Measurements from ENCODE around the gene ATP11C.

DNA sequence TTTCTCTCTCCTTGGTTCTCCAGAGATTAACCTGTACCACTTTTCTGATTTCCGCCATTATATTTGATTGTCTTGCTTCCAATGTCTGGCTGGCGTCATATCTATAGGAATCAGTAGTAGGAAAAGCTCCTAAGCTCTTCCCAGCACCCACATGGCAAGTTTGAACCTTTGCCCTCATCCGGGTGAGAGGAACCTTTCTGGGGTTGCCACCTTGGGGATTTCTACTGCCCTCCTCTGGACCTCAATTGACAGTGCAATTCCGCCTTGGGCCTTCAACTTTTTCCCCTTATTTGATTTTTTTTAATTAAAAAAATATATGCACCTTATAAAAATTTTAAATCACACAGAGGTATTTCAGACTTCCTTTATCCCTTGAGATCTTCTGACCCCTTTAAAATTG is 34.4 kb upstream of the ATP11C start:
- TF ChIP-seq, protein P1, sequence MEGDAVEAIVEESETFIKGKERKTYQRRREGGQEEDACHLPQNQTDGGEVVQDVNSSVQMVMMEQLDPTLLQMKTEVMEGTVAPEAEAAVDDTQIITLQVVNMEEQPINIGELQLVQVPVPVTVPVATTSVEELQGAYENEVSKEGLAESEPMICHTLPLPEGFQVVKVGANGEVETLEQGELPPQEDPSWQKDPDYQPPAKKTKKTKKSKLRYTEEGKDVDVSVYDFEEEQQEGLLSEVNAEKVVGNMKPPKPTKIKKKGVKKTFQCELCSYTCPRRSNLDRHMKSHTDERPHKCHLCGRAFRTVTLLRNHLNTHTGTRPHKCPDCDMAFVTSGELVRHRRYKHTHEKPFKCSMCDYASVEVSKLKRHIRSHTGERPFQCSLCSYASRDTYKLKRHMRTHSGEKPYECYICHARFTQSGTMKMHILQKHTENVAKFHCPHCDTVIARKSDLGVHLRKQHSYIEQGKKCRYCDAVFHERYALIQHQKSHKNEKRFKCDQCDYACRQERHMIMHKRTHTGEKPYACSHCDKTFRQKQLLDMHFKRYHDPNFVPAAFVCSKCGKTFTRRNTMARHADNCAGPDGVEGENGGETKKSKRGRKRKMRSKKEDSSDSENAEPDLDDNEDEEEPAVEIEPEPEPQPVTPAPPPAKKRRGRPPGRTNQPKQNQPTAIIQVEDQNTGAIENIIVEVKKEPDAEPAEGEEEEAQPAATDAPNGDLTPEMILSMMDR (IDR thresholded peaks at IDR 0.05) = no peak
- TF ChIP-seq EP300 (IDR thresholded peaks at IDR 0.05) (no peak), POLR2AphosphoS5 (IDR thresholded peaks at IDR 0.05) (no peak)
